ENCODE results near the gene KCNIP3. TPM values are rescaled to one million over a fixed set of nuclear protein-coding genes. Genes with fewer than 3 reads are reported as not detected.

Gene KCNIP3
- total and polyA plus RNA-seq, 4 experiments from 2014 or later = not detected

DNA sequence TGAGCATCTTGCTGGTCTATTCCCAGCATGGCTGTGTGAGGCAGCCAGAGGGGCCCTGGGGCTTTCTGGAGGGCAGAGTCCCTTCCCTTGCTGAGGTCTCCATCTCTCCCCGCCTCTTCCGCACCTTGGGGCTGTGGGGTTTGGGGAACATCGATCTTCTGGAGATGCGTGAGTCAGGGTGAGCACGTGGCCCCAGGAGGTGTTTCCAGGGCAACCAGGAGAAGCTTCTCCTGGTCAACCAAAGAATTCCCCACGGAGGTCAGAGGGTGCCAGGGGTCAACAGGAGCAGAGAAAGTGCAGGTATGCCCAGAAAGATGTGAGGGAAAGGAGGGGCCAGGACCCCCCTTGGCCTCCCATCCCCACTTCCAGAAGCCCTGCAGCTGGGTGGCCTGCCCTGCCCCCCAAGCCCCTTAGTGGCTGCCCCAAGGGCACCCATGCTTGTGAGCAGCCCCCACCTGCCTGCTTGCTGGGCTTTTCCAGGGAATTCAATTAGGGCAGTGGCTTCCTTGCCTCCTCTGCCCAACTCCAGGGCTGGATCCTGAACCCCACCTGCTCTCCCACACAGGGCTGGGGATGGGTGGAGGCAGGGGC, 25.7 kb upstream of the KCNIP3 start:
- Mint-ChIP-seq H3K4me1 (peaks cover 0 to 1% (median 0%) of the 10 kb centered on the region in 4 donors), H3K9me3 (no peaks in the 10 kb centered on the region), H3K36me3 (no peaks in the 10 kb centered on the region), H3K27ac (no peak overlapping the region), H3K27me3 (no peaks in the 10 kb centered on the region), H3K4me3 (no peak overlapping the region)
- Histone ChIP-seq H3K9me3 (ENCODE audit: control insufficient read depth in 1 of 2, low read length in 2 of 2) (no peaks in the 10 kb centered on the region), H3K27me3 (ENCODE audit: insufficient read depth, low read length) (no peaks in the 10 kb centered on the region), H3K4me3 (ENCODE audit: low read length in 2 of 2) (no peak overlapping the region), H3K36me3 (ENCODE audit: insufficient read depth, low read length) (no peaks in the 10 kb centered on the region), H3K27ac (ENCODE audit: low read depth, low read length) (no peak overlapping the region), H3K4me1 (ENCODE audit: insufficient read depth, low read length) (no peaks in the 10 kb centered on the region)
- intact Hi-C loops (cut with micrococcal nuclease) = no loop called here
- ChIA-PET CTCF (ENCODE audit: partially characterized antibody) (no interaction called here), POLR2A (ENCODE audit: partially characterized antibody) (no interaction called here)
- no peak for DNase-seq

GRCh38 chr2:95272299-95272751, 24.8 kb upstream of the KCNIP3 start:
- Mint-ChIP-seq H3K36me3 (no peaks in the 10 kb centered on the region), H3K4me3 (no peak overlapping the region), H3K27me3 (no peaks in the 10 kb centered on the region), H3K9me3 (no peaks in the 10 kb centered on the region), H3K4me1 (peaks cover 0 to 1% (median 0%) of the 10 kb centered on the region in 4 donors), H3K27ac (no peak overlapping the region)
- no peaks in the 10 kb centered on the region for H3K27me3 ChIP-seq (ENCODE audit: insufficient read depth, low read length)
- no peaks in the 10 kb centered on the region for H3K4me1 ChIP-seq (ENCODE audit: insufficient read depth, low read length)
- no peak for DNase-seq
- intact Hi-C loops (cut with micrococcal nuclease) = no loop called here
- no peak overlapping the region for H3K27ac ChIP-seq (ENCODE audit: low read depth, low read length)
- H3K9me3 ChIP-seq (ENCODE audit: control insufficient read depth in 1 of 2, low read length in 2 of 2) = no peaks in the 10 kb centered on the region
- no peaks in the 10 kb centered on the region for H3K36me3 ChIP-seq (ENCODE audit: insufficient read depth, low read length)
- H3K4me3 ChIP-seq (ENCODE audit: low read length in 2 of 2) = no peak overlapping the region
- ChIA-PET CTCF (ENCODE audit: partially characterized antibody) (no interaction called here), POLR2A (ENCODE audit: partially characterized antibody) (no interaction called here)

DNA sequence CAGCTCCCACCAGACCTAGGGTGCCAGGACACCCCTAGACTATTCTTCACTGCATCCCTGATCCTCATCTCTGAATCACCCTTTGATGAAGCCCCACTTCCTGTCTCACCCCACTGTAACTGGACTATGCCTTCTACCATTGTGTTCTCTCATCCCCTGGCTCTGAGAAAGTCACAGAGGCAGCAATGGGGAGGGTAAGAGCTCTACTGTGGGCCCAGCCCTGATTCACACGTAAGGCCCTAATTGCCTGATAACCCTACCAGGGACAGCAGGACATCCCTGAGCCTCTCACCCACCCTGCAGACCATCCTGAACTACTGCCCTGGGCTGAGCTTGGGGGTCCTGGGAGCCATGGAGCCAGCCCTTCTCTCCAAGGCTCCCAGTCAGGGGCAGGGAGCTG, 24.4 kb upstream of the KCNIP3 start:
- no peak for DNase-seq
- Histone ChIP-seq H3K27ac (ENCODE audit: low read depth, low read length) (no peak overlapping the region), H3K9me3 (ENCODE audit: control insufficient read depth in 1 of 2, low read length in 2 of 2) (no peaks in the 10 kb centered on the region), H3K4me1 (ENCODE audit: insufficient read depth, low read length) (no peaks in the 10 kb centered on the region), H3K36me3 (ENCODE audit: insufficient read depth, low read length) (no peaks in the 10 kb centered on the region), H3K27me3 (ENCODE audit: insufficient read depth, low read length) (no peaks in the 10 kb centered on the region), H3K4me3 (ENCODE audit: low read length in 2 of 2) (no peak overlapping the region)
- no peaks in the 10 kb centered on the region for H3K36me3 Mint-ChIP-seq
- no peaks in the 10 kb centered on the region for H3K27me3 Mint-ChIP-seq
- H3K27ac Mint-ChIP-seq = no peak overlapping the region
- ChIA-PET CTCF (ENCODE audit: partially characterized antibody) (no interaction called here), POLR2A (ENCODE audit: partially characterized antibody) (no interaction called here)
- no peak overlapping the region for H3K4me3 Mint-ChIP-seq
- no peaks in the 10 kb centered on the region for H3K9me3 Mint-ChIP-seq
- intact Hi-C loops (cut with micrococcal nuclease) = no loop called here
- peaks cover 0 to 1% (median 0%) of the 10 kb centered on the region in 4 donors for H3K4me1 Mint-ChIP-seq

DNA sequence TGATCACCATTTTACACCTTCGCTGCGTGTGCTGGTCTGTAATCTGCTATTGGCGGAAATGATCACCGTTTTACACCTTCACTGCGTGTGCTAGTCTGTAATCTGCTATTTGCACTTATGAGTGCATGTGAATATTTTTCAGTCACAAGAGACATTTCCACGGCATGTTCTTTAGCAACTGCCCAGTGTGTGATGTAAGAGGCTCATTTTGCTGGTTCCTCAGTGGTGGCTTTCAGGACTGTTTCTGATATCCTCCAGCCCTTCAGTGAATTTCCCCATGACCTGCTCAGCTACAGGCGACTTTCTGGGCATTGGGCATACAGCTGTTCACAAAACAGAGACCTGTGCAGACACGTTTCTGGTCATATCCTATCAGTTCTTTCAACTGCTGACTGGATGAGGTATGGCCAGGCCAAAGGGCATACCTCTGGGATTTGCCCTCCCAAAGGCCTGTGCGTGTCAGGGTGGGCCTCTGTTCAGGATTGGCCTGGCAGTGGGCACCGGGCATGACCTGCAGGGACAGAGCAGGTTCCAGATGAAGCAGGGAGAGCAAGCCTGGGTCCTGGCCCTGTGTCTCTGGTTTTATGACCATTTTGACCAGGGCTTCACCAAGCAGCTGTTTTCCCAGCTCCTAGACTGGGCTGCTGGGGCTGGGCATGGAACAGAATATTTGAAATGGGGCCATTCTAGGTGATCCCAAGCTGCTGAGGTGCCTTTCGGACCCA, 23.4 kb upstream of the KCNIP3 start:
- no peak overlapping the region for H3K4me3 Mint-ChIP-seq
- H3K9me3 Mint-ChIP-seq = peaks cover 0 to 2% (median 0%) of the 10 kb centered on the region in 8 donors
- Histone ChIP-seq H3K27ac (ENCODE audit: low read depth, low read length) (no peak overlapping the region), H3K27me3 (ENCODE audit: insufficient read depth, low read length) (no peaks in the 10 kb centered on the region), H3K4me3 (ENCODE audit: low read length in 2 of 2) (no peak overlapping the region), H3K4me1 (ENCODE audit: insufficient read depth, low read length) (no peaks in the 10 kb centered on the region), H3K9me3 (ENCODE audit: control insufficient read depth in 1 of 2, low read length in 2 of 2) (no peaks in the 10 kb centered on the region), H3K36me3 (ENCODE audit: insufficient read depth, low read length) (no peaks in the 10 kb centered on the region)
- H3K36me3 Mint-ChIP-seq = no peaks in the 10 kb centered on the region
- no peak for DNase-seq
- intact Hi-C loops (cut with micrococcal nuclease) = no loop called here
- peaks cover 0 to 1% (median 0%) of the 10 kb centered on the region in 4 donors for H3K4me1 Mint-ChIP-seq
- ChIA-PET POLR2A (ENCODE audit: partially characterized antibody) (no interaction called here), CTCF (ENCODE audit: partially characterized antibody) (no interaction called here)
- H3K27ac Mint-ChIP-seq = no peak overlapping the region
- H3K27me3 Mint-ChIP-seq = no peaks in the 10 kb centered on the region

DNA sequence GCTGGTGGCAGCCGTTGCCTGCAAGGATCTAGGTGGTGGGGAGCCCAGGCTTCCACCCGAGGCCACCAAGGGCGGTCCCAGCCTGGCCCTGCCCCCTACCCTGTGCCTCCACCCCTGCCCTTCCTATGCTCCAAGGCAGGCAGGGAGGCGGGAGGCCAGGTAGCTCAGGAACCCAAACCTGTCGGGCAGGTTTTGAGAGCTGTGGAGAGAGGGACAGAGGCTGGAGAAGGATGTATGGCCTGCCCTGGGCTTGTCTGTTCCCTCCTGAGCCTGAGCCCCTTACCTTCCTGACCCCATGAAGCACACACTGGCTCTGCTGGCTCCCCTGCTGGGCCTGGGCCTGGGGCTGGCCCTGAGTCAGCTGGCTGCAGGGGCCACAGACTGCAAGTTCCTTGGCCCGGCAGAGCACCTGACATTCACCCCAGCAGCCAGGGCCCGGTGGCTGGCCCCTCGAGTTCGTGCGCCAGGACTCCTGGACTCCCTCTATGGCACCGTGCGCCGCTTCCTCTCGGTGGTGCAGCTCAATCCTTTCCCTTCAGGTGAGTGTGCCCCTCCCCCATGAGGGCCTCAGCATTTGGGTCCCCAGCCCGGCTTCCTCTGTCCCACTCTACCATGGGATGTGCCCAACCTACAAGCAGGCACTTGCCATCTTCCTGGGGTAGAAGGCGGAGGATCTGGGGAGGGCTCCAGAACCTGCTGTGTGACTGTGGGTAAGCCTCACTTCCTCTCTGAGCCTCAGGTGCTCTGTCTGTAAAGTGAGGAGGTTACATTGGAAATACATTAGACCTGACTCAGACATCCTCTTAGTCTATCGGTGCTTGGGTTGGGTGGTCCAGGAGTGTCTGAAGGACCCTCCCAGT, 22.6 kb upstream of the KCNIP3 start, which contains the start of gene PROM2:
Gene PROM2 (plus strand): TSS at position 159 of the 860 bp plus-strand sequence. CDS start 137 bp downstream, at position 296.
- DNase-seq = no peak
- Mint-ChIP-seq H3K4me1 (peaks cover 0 to 1% (median 0%) of the 10 kb centered on the region in 4 donors), H3K27ac (no peak within 1 kb of the TSS), H3K9me3 (peaks cover 0 to 2% (median 0%) of the 10 kb centered on the region in 8 donors), H3K27me3 (no peaks in the 10 kb centered on the region), H3K4me3 (no peak within 1 kb of the TSS), H3K36me3 (no peaks in the 10 kb centered on the region)
- ChIA-PET CTCF (ENCODE audit: partially characterized antibody) (no interaction called here), POLR2A (ENCODE audit: partially characterized antibody) (no interaction called here)
- Histone ChIP-seq H3K9me3 (ENCODE audit: control insufficient read depth in 1 of 2, low read length in 2 of 2) (no peaks in the 10 kb centered on the region), H3K36me3 (ENCODE audit: insufficient read depth, low read length) (no peaks in the 10 kb centered on the region), H3K27me3 (ENCODE audit: insufficient read depth, low read length) (no peaks in the 10 kb centered on the region), H3K4me3 (ENCODE audit: low read length in 2 of 2) (no peak within 1 kb of the TSS), H3K4me1 (ENCODE audit: insufficient read depth, low read length) (no peaks in the 10 kb centered on the region), H3K27ac (ENCODE audit: low read depth, low read length) (no peak within 1 kb of the TSS)
- intact Hi-C loops (cut with micrococcal nuclease) = no loop called here

DNA sequence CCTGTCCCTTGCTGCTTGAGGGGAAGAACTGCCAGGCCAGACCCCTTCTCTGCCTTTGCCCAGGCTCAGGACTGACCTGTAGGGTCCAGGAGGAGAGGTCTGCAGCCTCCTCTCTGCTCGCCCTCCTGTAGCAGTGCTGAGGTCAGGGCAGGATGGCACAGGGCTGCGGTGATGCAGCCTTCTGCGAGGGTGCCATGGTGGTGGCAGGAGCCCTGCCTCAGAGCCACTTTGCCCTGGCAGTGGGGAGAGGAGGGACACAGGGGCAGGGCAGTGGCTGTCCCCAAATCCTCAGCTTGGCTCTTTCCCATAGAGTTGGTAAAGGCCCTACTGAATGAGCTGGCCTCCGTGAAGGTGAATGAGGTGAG, 22.0 kb upstream of the KCNIP3 start:
- Mint-ChIP-seq H3K27ac (no peak overlapping the region), H3K4me3 (no peak overlapping the region), H3K27me3 (no peaks in the 10 kb centered on the region), H3K36me3 (no peaks in the 10 kb centered on the region), H3K9me3 (peaks cover 0 to 2% (median 0%) of the 10 kb centered on the region in 8 donors), H3K4me1 (peaks cover 0 to 1% (median 0%) of the 10 kb centered on the region in 4 donors)
- intact Hi-C loops (cut with micrococcal nuclease) = no loop called here
- Histone ChIP-seq H3K4me1 (ENCODE audit: insufficient read depth, low read length) (no peaks in the 10 kb centered on the region), H3K27ac (ENCODE audit: low read depth, low read length) (no peak overlapping the region), H3K9me3 (ENCODE audit: control insufficient read depth in 1 of 2, low read length in 2 of 2) (no peaks in the 10 kb centered on the region), H3K36me3 (ENCODE audit: insufficient read depth, low read length) (no peaks in the 10 kb centered on the region), H3K27me3 (ENCODE audit: insufficient read depth, low read length) (no peaks in the 10 kb centered on the region), H3K4me3 (ENCODE audit: low read length in 2 of 2) (no peak overlapping the region)
- DNase-seq = no peak
- POLR2A ChIA-PET (ENCODE audit: partially characterized antibody) = no interaction called here
- CTCF ChIA-PET (ENCODE audit: partially characterized antibody) = no interaction called here

- Histone ChIP-seq H3K36me3 (ENCODE audit: insufficient read depth, low read length) (no peaks in the 10 kb centered on the region), H3K4me1 (ENCODE audit: insufficient read depth, low read length) (no peaks in the 10 kb centered on the region), H3K27ac (ENCODE audit: low read depth, low read length) (no peak overlapping the region), H3K9me3 (ENCODE audit: control insufficient read depth in 1 of 2, low read length in 2 of 2) (no peaks in the 10 kb centered on the region), H3K4me3 (ENCODE audit: low read length in 2 of 2) (no peak overlapping the region), H3K27me3 (ENCODE audit: insufficient read depth, low read length) (no peaks in the 10 kb centered on the region)
- no peaks in the 10 kb centered on the region for H3K36me3 Mint-ChIP-seq
- no peaks in the 10 kb centered on the region for H3K27me3 Mint-ChIP-seq
- POLR2A ChIA-PET (ENCODE audit: partially characterized antibody) = no interaction called here
- no peak for DNase-seq
- CTCF ChIA-PET (ENCODE audit: partially characterized antibody) = no interaction called here
- no peak overlapping the region for H3K4me3 Mint-ChIP-seq
- peaks cover 0 to 1% (median 0%) of the 10 kb centered on the region in 4 donors for H3K4me1 Mint-ChIP-seq
- intact Hi-C loops (cut with micrococcal nuclease) = no loop called here
- H3K27ac Mint-ChIP-seq = no peak overlapping the region
- peaks cover 0 to 2% (median 0%) of the 10 kb centered on the region in 8 donors for H3K9me3 Mint-ChIP-seq
These were observed 21.4 kb upstream of the KCNIP3 start for GRCh38 chr2:95275601-95276243.

Measured in CD4-positive, alpha-beta memory T cell (primary cell).